Measurements from ENCODE around the gene OR10AD1. TPM values are rescaled to one million over a fixed set of nuclear protein-coding genes. Genes with fewer than 3 reads are reported as not detected.

The OR10AD1 gene
- total and polyA plus RNA-seq, 3 donors from 2014 or later = 0.66 TPM; not detected in 2

- Histone ChIP-seq H3K36me3 (ENCODE audit: low read depth, missing control alignments) (no peaks in the 10 kb centered on the region), H3K4me3 (no peak overlapping the region), H3K9me3 (no peaks in the 10 kb centered on the region), H3K27ac (no peak overlapping the region), H3K27me3 (no peaks in the 10 kb centered on the region), H3K4me1 (peaks cover 5% of the 10 kb centered on the region)
- WGBS, 2 donors = 93 to 94% methylated on average over 8 of the region's 8 CpGs
- intact Hi-C loops (cut with DNase I; ENCODE audit: low total_unique reads) = no loop called here
- no peak for DNase-seq
- no peak for TF ChIP-seq CTCF (IDR thresholded peaks at IDR 0.05)
- TF ChIP-seq POLR2A (IDR thresholded peaks at IDR 0.05) = no peak
Measured at GRCh38 chr12:48202766-48203165, 326 bp downstream of the OR10AD1 start.

- no peak overlapping the region for H3K4me3 ChIP-seq
- DNase-seq = no peak
- WGBS, 2 donors = 76 to 77% methylated on average over 3 of the region's 3 CpGs
- H3K4me1 ChIP-seq = peaks cover 5% of the 10 kb centered on the region
- no peaks in the 10 kb centered on the region for H3K27me3 ChIP-seq
- intact Hi-C loops (cut with DNase I; ENCODE audit: low total_unique reads) = no loop called here
- TF ChIP-seq CTCF (IDR thresholded peaks at IDR 0.05) (no peak), POLR2A (IDR thresholded peaks at IDR 0.05) (no peak)
- H3K36me3 ChIP-seq (ENCODE audit: low read depth, missing control alignments) = no peaks in the 10 kb centered on the region
- no peaks in the 10 kb centered on the region for H3K9me3 ChIP-seq
- H3K27ac ChIP-seq = no peak overlapping the region
Measured at GRCh38 chr12:48201516-48201915, 1.6 kb downstream of the OR10AD1 start.

GRCh38 chr12:48201091-48201490, 2.0 kb downstream of the OR10AD1 start:
- no peak for DNase-seq
- 73 to 88% methylated on average over 3 of the region's 3 CpGs for WGBS, 2 donors
- no peaks in the 10 kb centered on the region for H3K9me3 ChIP-seq
- peak overlapping the region in 1 of 2 donors; percentile 10 for H3K27ac ChIP-seq
- H3K4me1 ChIP-seq = peaks cover 5% of the 10 kb centered on the region
- TF ChIP-seq POLR2A (IDR thresholded peaks at IDR 0.05) (no peak), CTCF (IDR thresholded peaks at IDR 0.05) (no peak)
- no peaks in the 10 kb centered on the region for H3K36me3 ChIP-seq (ENCODE audit: low read depth, missing control alignments)
- no peak overlapping the region for H3K4me3 ChIP-seq
- H3K27me3 ChIP-seq = no peaks in the 10 kb centered on the region
- intact Hi-C loops (cut with DNase I; ENCODE audit: low total_unique reads) = no loop called here

- H3K27me3 ChIP-seq = no peaks in the 10 kb centered on the region
- 47% methylated on average over 3 of the region's 3 CpGs for WGBS, 2 donors
- H3K27ac ChIP-seq = peak overlapping the region; percentile 96 to 98
- no peak for TF ChIP-seq CTCF (IDR thresholded peaks at IDR 0.05)
- no peak for TF ChIP-seq POLR2A (IDR thresholded peaks at IDR 0.05)
- no peak overlapping the region for H3K4me3 ChIP-seq
- peak; percentile 30 for DNase-seq
- intact Hi-C loops (cut with DNase I; ENCODE audit: low total_unique reads) = no loop called here
- no peaks in the 10 kb centered on the region for H3K9me3 ChIP-seq
- H3K4me1 ChIP-seq = peaks cover 5% of the 10 kb centered on the region
- no peaks in the 10 kb centered on the region for H3K36me3 ChIP-seq (ENCODE audit: low read depth, missing control alignments)
Measured at GRCh38 chr12:48199774-48200221, 3.3 kb downstream of the OR10AD1 start.

- H3K4me1 ChIP-seq = peaks cover 5% of the 10 kb centered on the region
- H3K9me3 ChIP-seq = no peaks in the 10 kb centered on the region
- intact Hi-C loops (cut with DNase I; ENCODE audit: low total_unique reads) = no loop called here
- no peak for TF ChIP-seq POLR2A (IDR thresholded peaks at IDR 0.05)
- no peak for TF ChIP-seq CTCF (IDR thresholded peaks at IDR 0.05)
- H3K36me3 ChIP-seq (ENCODE audit: low read depth, missing control alignments) = no peaks in the 10 kb centered on the region
- H3K4me3 ChIP-seq = peak overlapping the region; percentile 76 to 88
- H3K27ac ChIP-seq = peak overlapping the region; percentile 96 to 98
- H3K27me3 ChIP-seq = no peaks in the 10 kb centered on the region
- no peak for DNase-seq
- WGBS, 2 donors = 41 to 42% methylated on average over 10 of the region's 10 CpGs
Measured at GRCh38 chr12:48198985-48199384, 4.1 kb downstream of the OR10AD1 start.

Data from testis (tissue), 3 donors.